Measurements from ENCODE around the gene NSUN3. TPM values are rescaled to one million over a fixed set of nuclear protein-coding genes. Genes with fewer than 3 reads are reported as not detected.

NSUN3 gene
- total and polyA plus RNA-seq, 2 donors (not counting 3 experiments of a cell fraction or from before 2014, with no cell fraction given), result 3.4 to 10.7 TPM

- Histone ChIP-seq H3K9ac (replicated peaks; ENCODE audit: extremely low read depth, insufficient read depth, low read length) (no peak overlapping the region), H3K9me3 (replicated peaks; ENCODE audit: control insufficient read depth, insufficient read depth, low read length) (no peaks in the 10 kb centered on the region), H3K9me1 (replicated peaks; ENCODE audit: control insufficient read depth, extremely low read depth, insufficient read depth, low read length) (no peaks in the 10 kb centered on the region), H3K4me1 (ENCODE audit: control insufficient read depth, extremely low read depth, insufficient read depth, low read length) (no peaks in the 10 kb centered on the region), H2AFZ (ENCODE audit: low read depth, low read length) (no peak overlapping the region), H3K4me3 (replicated peaks in 1 of 3; ENCODE audit: insufficient read depth in 1 of 3, low read depth in 1 of 3, low read length in 3 of 3) (no peak overlapping the region), H3K79me2 (ENCODE audit: control insufficient read depth, insufficient read depth, low read length) (no peaks in the 10 kb centered on the region), H3K36me3 (ENCODE audit: control insufficient read depth in 2 of 2, extremely low read depth in 1 of 2, insufficient read depth in 2 of 2, low read length in 2 of 2) (no peaks in the 10 kb centered on the region), H3K27ac (ENCODE audit: insufficient read depth, low read depth, low read length) (no peak overlapping the region), H4K20me1 (replicated peaks; ENCODE audit: control insufficient read depth, extremely low read depth, insufficient read depth, low read length) (no peaks in the 10 kb centered on the region), H3K4me2 (ENCODE audit: insufficient read depth, low read length) (no peak overlapping the region), H3K27me3 (ENCODE audit: control insufficient read depth in 2 of 2, insufficient read depth in 2 of 2, low read length in 2 of 2) (no peaks in the 10 kb centered on the region)
- dilution Hi-C loops (cut with MboI; ENCODE audit: extremely low pct_ligation_motif_present, low sequenced_read_pairs), result no loop called here
- ChIA-PET POLR2A (no interaction called here), CTCF (no interaction called here)
- intact Hi-C loops (cut with micrococcal nuclease), result no loop called here
- no TSS peak for BruUV-seq (replicated peaks)
- FAIRE-seq, result no peak
- no peak for DNase-seq (ENCODE audit: low read depth, low spot score)
- TF ChIP-seq POLR2A (IDR thresholded peaks at IDR 0.05; ENCODE audit: low read depth, low read length) (no peak), MYC (IDR thresholded peaks at IDR 0.05; ENCODE audit: low read depth, low read length) (no peak), GATA2 (IDR thresholded peaks at IDR 0.05; ENCODE audit: insufficient read depth, insufficient read length, low read depth, low read length) (no peak), JUN (IDR thresholded peaks at IDR 0.05; ENCODE audit: borderline replicate concordance, insufficient read depth, insufficient read length, low read depth) (no peak), CTCF (IDR thresholded peaks at IDR 0.05; ENCODE audit: extremely low read depth in 1 of 2, insufficient read depth in 1 of 2, low read depth in 1 of 2, low read length in 2 of 2) (no peak), EZH2 (IDR thresholded peaks at IDR 0.05; ENCODE audit: borderline replicate concordance, low read depth, low read length, severe bottlenecking) (no peak), FOS (IDR thresholded peaks at IDR 0.05; ENCODE audit: borderline replicate concordance, insufficient read depth, low read length) (no peak), POLR2AphosphoS5 (IDR thresholded peaks at IDR 0.05; ENCODE audit: insufficient read depth, low read depth, low read length) (no peak), MAX (IDR thresholded peaks at IDR 0.05; ENCODE audit: insufficient read depth, insufficient read length) (no peak)
Measured at GRCh38 chr3:94173673-94174434, 111.0 kb downstream of the NSUN3 start.

Measured in endothelial cell of umbilical vein (primary cell).